Activated naive CD4-positive, alpha-beta T cell treated with anti-CD3 and anti-CD28 coated beads, Interleukin-2, amount 50 U/mL, for 16 hours (primary cell): ENCODE data around the gene GLCCI1.

Experiments
- DNase-seq: peaks from one replicate; pipeline ENCODE4 v3.0.0-alpha.2; 2020

GLCCI1 gene

GRCh38 chr7:7968544-7969305 is at the start of gene GLCCI1:
GLCCI1 (plus strand) TSS chr7:7968796; CDS start chr7:7969351, 555 bp downstream.
- peak; percentile 98 for DNase-seq

GRCh38 chr7:7919449-7919945 is 49.1 kb upstream of the GLCCI1 start:
- no peak for DNase-seq

GRCh38 chr7:7920056-7920455 is 48.5 kb upstream of the GLCCI1 start:
- DNase-seq, result no peak

GRCh38 chr7:7920481-7920880 is 48.1 kb upstream of the GLCCI1 start:
- DNase-seq, result no peak

DNA sequence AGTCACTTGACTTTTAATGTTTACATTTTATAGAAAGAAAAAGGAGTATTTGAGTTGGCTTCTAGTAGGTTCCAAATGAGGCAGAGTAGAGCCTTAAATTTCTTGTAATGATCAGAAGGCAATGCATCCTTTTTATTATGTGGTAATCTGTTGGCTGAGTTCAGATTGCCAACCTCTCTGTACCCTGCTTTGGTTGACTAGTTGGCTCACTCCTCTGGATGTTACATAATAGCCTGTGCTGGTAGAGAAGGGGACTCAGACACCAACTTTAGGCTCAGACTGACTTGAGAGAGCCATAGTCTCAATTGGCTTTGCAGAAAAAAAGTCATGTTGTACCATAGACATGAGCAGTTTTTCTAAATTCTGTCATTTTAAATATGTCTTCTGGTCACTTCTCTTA is 46.8 kb upstream of the GLCCI1 start:
- no peak for DNase-seq

DNA sequence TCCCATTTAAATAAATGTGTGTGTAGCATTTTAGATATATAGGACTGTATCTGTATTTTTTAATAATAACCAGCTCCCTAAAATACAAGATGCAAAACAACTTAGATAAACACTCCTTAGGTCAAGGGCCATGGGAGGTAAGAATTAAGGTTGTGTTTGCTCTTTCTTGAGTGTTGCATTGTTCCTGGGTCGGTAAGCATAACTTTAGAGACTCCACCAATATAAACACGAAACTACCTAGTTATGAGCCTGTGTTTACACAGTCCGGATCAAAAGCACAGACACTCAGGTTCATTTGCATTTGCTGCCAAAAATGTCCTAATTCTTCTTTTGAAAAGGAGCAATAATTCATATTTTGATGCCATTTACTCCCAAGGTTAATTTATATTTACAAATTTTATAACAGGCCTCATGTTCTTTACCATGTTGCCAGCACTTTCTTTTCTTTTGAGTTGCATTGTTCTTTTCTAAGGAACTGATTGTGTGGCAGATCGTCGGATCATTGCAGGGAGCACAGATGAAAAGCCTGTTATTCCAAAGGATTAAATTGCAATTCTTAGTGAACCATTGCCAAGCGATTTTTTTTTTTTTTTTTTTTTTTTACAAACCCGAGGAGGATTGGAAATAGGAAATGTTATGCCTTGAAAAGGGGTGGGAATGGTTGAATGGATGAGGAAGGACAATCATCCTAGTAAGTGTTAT is 45.8 kb upstream of the GLCCI1 start:
- no peak for DNase-seq

- no peak for DNase-seq
Observed at GRCh38 chr7:7923818-7924217, 44.8 kb upstream of the GLCCI1 start.

DNA sequence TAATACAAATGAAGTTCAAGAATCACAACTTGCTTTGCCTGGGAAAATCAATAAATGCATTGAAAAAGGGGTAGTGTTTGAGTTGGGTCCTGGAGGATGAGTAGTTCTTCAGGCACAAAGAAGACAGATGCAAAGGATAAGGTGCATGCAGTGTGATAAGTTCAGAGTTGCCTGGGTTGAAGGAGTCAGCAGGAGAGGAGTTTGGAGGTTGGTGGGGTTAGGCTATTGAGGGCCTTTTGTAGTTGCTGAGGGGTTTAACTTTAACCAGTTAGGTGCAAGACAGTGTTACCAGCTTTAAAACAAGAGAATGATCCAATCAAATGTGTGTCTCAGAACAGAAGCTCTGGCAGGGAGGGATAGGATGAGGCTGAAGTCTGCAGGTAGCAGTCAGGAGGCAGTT is 44.3 kb upstream of the GLCCI1 start:
- DNase-seq, result no peak

GRCh38 chr7:7931626-7932025 is 37.0 kb upstream of the GLCCI1 start:
- DNase-seq, result no peak

- no peak for DNase-seq
Observed at GRCh38 chr7:7932553-7932952, 36.0 kb upstream of the GLCCI1 start.

DNA sequence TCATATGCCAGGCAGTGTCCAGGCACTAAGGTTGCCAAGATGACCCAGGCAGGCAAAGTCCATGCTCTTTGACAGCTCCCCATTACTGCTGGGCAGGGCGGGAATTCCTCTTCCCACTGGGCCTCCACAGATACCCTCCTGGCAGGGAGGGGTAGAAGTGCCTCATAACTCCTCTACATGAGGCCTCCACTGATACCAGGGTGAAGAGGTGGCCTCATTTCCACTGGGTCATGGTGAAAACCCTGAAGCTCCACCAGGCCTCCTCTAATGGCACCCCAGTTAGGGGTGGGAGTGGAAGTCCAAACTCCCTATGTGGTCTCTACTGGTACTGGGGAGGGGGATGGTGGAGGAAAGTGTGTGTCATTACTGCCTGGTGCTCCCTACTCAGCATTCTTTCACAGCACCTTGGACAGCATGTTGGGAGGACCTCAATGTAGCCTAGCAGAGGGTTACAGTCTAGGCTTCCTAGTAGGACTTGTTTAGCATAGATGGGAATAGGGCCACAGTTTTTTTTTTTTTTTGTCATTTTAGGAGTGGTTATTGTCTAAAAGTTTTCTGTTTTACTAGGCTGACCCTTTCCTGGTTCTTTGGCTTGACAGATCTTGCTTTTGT is 34.6 kb upstream of the GLCCI1 start:
- DNase-seq, result no peak

DNA sequence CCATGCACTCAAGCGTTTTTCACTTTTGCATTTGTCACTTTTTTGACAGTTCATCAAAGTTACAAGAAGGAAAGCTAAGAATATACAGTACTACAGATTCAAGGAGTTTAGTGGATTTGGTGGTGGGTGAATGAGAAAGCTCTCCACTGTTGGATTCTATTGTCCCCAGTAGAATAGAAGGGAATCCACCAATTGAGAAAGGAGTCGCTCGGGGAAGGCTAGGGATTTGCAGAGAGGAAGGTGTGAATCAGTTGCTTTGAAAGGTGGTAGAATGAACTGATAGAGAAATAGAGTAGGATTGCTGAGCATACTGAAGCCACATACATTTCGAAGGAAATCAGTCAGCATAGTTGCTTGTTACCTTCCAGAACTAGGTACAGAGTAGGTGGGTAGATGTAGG is 33.7 kb upstream of the GLCCI1 start:
- no peak for DNase-seq

DNA sequence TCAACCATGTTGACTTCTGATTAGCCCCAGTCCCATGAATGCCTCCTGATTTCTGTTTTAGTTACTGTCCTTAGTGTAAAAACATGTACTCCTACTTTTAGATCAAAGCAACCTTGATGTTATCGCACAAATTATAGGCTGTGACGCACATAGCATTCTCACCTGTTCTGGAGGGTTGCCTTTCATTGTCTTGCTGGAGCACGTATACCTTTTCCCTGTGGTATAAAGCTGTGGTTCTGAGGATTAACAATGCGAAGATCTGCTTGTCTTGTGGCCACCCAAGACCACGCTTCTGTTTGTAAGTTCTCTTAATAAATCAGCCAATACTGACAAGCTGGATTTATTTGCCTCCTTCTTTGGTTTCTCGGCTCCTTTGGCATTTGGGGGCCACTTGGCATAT is 30.1 kb upstream of the GLCCI1 start:
- DNase-seq, result no peak

DNA sequence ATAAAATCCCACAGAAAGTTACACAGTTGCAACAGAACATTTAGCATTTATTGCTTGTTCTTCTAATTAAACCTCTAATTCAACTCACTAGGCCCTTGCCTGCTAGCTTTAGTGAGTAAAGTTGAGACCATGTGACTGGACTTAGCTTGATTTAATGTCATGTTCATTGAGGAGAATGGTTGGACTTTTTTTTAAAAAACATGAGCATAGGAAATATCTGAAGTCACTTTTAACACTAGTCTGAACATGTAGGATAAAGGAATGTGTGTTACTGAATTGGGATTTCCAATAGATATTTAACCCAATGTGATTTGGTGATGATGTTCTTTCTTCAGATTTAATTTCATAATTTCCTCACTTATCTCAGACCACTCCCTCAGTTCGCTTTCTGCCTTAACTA is 24.6 kb upstream of the GLCCI1 start:
- DNase-seq, result no peak

GRCh38 chr7:7944619-7945282 is 23.8 kb upstream of the GLCCI1 start:
- peak; percentile 26 for DNase-seq

DNA sequence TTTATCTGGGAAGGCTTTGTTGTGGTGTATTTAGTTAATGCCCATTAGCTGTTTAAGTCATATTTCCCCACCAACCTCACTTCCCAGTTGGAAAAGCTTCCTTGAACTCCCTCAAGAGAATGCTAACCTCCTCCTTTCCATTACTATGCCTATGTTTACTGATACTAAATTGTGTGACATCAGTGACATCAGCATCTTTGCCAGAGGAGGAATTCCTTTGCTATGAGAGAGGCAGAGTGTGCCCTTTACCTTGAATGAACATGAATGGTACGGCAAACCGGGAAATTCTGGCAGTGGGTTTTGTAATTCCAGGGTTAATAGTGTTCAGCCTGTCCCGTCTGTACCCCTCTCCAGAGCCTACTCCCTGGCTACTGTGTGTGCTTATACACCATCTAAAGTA is 22.1 kb upstream of the GLCCI1 start:
- DNase-seq, result no peak

DNA sequence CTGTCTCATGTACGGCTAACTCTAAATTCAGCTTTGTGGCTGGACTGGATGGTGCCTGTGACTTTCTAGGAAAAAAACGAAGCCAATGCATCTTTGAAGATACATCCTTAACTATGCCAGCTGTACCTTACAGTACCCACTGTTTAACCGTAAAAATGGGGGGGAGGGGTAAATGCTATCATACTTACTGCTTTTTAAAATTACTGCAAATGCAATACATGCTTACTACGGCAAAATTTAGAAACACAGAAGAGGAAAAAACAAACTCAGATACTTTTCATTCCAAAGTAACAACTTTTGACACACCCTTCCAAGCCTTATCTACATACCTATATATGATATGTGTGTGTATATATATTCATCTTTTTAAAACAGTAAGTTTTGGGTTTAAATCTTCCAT is 20.4 kb upstream of the GLCCI1 start:
- DNase-seq, result no peak

DNA sequence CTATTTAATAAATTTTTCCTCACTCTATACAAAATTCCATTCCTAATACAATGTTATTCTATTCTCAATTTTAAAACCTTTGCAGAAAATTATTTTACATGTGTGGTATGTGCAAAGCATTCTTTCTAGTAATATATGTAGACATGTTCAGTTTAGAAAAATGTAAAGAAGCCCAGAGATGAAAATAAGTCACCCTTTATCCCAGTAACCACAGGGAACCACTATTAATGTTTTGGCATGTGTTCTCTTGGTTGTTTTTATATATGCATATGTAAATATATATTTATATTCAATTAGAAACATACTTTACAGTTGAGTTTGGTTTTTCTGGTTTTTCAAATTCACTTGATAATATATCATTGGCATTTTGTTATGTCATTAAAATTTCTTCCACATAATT is 14.8 kb upstream of the GLCCI1 start:
- no peak for DNase-seq

GRCh38 chr7:7956531-7957128 is 12.0 kb upstream of the GLCCI1 start:
- DNase-seq, result no peak

GRCh38 chr7:7957513-7957912 is 11.1 kb upstream of the GLCCI1 start:
- no peak for DNase-seq

GRCh38 chr7:7959979-7960670 is 8.5 kb upstream of the GLCCI1 start:
- DNase-seq, result no peak

- no peak for DNase-seq
Observed at GRCh38 chr7:7962851-7963250, 5.7 kb upstream of the GLCCI1 start.
